ENCODE results near the gene ZFP28. TPM values are rescaled to one million over a fixed set of nuclear protein-coding genes. Genes with fewer than 3 reads are reported as not detected.

ZFP28 gene
- total and polyA plus RNA-seq, 2 of the 4 experiments (the other 2 are of a cell fraction), result 3.0 to 6.5 TPM

DNA sequence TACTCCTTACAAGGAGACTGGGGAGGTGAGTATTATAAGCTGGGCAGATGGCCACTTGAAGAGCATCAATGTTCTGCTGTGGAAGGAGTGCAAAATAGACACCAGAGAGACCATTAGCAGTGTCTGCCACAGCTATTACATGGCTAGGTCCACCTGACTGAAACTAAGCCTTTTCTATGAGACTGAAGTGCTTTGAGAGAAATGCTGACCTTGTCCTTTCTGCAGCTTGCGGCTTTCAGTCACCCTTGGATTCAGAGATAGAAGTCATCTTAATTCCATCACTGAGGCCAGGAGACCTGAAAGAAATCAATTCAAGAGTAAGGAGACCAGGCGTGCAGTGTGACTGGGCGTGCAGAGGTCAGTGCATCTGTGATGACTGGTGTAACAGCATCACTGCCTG, 1.3 kb upstream of the ZFP28 start:
- Histone ChIP-seq H4K20me1 (ENCODE audit: insufficient read depth, low read length) (no peaks in the 10 kb centered on the region), H3K14ac (replicated peaks; ENCODE audit: low read depth, low read length) (no peak overlapping the region), H3K4me2 (ENCODE audit: low read depth, low read length) (no peak overlapping the region), H2BK20ac (ENCODE audit: low read depth, low read length) (no peak overlapping the region), H3K27me3 (ENCODE audit: control insufficient read depth, insufficient read depth, low read length) (no peaks in the 10 kb centered on the region), H3K36me3 (ENCODE audit: control insufficient read depth, insufficient read depth, low read length) (peaks cover 16% of the 10 kb centered on the region), H3K4ac (ENCODE audit: low read depth, low read length) (no peak overlapping the region), H2AFZ (replicated peaks; ENCODE audit: low read length, poor library complexity) (no peak overlapping the region), H3K23ac (ENCODE audit: low read depth, low read length) (no peak overlapping the region), H3K18ac (ENCODE audit: low read depth, low read length) (no peak overlapping the region), H2BK5ac (ENCODE audit: low read depth, low read length, poor library complexity, severe bottlenecking) (no peak overlapping the region), H3K4me3 (ENCODE audit: insufficient read depth, low read depth, low read length) (no peak overlapping the region), H3K9me1 (ENCODE audit: insufficient read depth, low read length) (no peaks in the 10 kb centered on the region), H3K4me1 (ENCODE audit: control insufficient read depth, insufficient read depth, low read length) (peaks cover 2% of the 10 kb centered on the region; the same call in 1 of the 2 replicates), H3K27ac (ENCODE audit: insufficient read depth, low read length) (no peak overlapping the region), H3K79me1 (ENCODE audit: low read depth in 1 of 2, low read length in 2 of 2) (peaks cover 7 to 17% of the 10 kb centered on the region in 2 experiments; a peak in 3 of 4 replicates), H2AK9ac (replicated peaks; ENCODE audit: low read depth, low read length, poor library complexity) (no peak overlapping the region), H2BK15ac (ENCODE audit: low read depth, low read length) (no peak overlapping the region), H4K91ac (ENCODE audit: insufficient read depth, low read depth, low read length) (no peak overlapping the region), H4K8ac (ENCODE audit: low read depth in 2 of 2, low read length in 2 of 2) (peak overlapping the region; percentile 62 to 99; a peak in 2 of 4 replicates), H3K56ac (ENCODE audit: extremely low read depth, insufficient read depth, low read length) (no peak overlapping the region), H3K9me3 (ENCODE audit: control insufficient read depth, insufficient read depth, low read length) (peaks cover 37% of the 10 kb centered on the region), H4K5ac (ENCODE audit: low read depth, low read length) (no peak overlapping the region), H2BK120ac (ENCODE audit: low read depth, low read length) (no peak overlapping the region), H3K9ac (ENCODE audit: low read depth, low read length) (no peak overlapping the region), H2AK5ac (ENCODE audit: low read depth, low read length) (no peak overlapping the region)
- CTCF ChIA-PET, result no interaction called here
- ATAC-seq (ENCODE audit: low read depth) (no peak), DNase-seq (no peak)
- intact Hi-C loops (cut with micrococcal nuclease), result loop anchor here (5.0 kb wide), 1 partner anchor 135 kb away; the partner anchor contains the start of gene ZNF583
- dilution Hi-C loops (cut with HindIII; ENCODE audit: low sequenced_read_pairs, unreplicated experiment), result no loop called here
- BruUV-seq (replicated peaks), result no TSS peak
- in situ Hi-C loops (cut with MboI; ENCODE audit: low sequenced_read_pairs), result no loop called here
- 83% methylated on average over 3 of the region's 3 CpGs; no CpG with 5 or more reads in 1 of the 2 experiments for WGBS, 2 experiments (ENCODE audit: extremely low coverage in 2 of 2, insufficient read length in 1 of 2)
- TF ChIP-seq SMC3 (IDR thresholded peaks at IDR 0.05; ENCODE audit: low read depth, low read length) (no peak), MXI1 (IDR thresholded peaks at IDR 0.05; ENCODE audit: borderline replicate concordance, low read depth, low read length) (no peak), NFE2L2 (IDR thresholded peaks at IDR 0.05; ENCODE audit: low read depth, low read length) (no peak), MAFK (IDR thresholded peaks at IDR 0.05; ENCODE audit: low read depth, low read length) (peak; percentile 47), CEBPB (IDR thresholded peaks at IDR 0.05; ENCODE audit: low read depth, low read length) (no peak)
- TF ChIP-seq, protein P1, sequence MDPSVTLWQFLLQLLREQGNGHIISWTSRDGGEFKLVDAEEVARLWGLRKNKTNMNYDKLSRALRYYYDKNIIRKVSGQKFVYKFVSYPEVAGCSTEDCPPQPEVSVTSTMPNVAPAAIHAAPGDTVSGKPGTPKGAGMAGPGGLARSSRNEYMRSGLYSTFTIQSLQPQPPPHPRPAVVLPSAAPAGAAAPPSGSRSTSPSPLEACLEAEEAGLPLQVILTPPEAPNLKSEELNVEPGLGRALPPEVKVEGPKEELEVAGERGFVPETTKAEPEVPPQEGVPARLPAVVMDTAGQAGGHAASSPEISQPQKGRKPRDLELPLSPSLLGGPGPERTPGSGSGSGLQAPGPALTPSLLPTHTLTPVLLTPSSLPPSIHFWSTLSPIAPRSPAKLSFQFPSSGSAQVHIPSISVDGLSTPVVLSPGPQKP (IDR thresholded peaks at IDR 0.05; ENCODE audit: borderline replicate concordance, low read depth, low read length), result no peak
- POLR2A ChIA-PET (ENCODE audit: unreplicated experiment), result no interaction called here
